GM04503 (cell line): Measurements from ENCODE around the gene CFAP74.

ENCODE experiments used
- DNase-seq: peaks from one replicate; pipeline ENCODE4 v3.0.0-alpha.2; 2012; ENCODE audit warnings: low read depth

CFAP74 gene

GRCh38 chr1:1967879-1968278 is 35.7 kb downstream of the CFAP74 start:
- DNase-seq: no peak

GRCh38 chr1:1967151-1967550 is 36.4 kb downstream of the CFAP74 start:
- no peak for DNase-seq

GRCh38 chr1:1966071-1966740 is 37.4 kb downstream of the CFAP74 start:
- no peak for DNase-seq

- DNase-seq: no peak
Observed at GRCh38 chr1:1965546-1965945, 38.0 kb downstream of the CFAP74 start.

GRCh38 chr1:1964811-1965210 is 38.8 kb downstream of the CFAP74 start:
- no peak for DNase-seq

GRCh38 chr1:1963570-1963969 is 40.0 kb downstream of the CFAP74 start:
- no peak for DNase-seq

- DNase-seq: no peak
Observed at GRCh38 chr1:1962752-1963151, 40.8 kb downstream of the CFAP74 start.

GRCh38 chr1:1960480-1961196 is 42.9 kb downstream of the CFAP74 start:
- no peak for DNase-seq

GRCh38 chr1:1959840-1960479 is 43.6 kb downstream of the CFAP74 start:
- no peak for DNase-seq

GRCh38 chr1:1959459-1959839 is 44.1 kb downstream of the CFAP74 start:
- DNase-seq: no peak

- no peak for DNase-seq
Observed at GRCh38 chr1:1958071-1958541, 45.5 kb downstream of the CFAP74 start.

- no peak for DNase-seq
Observed at GRCh38 chr1:1957533-1957961, 46.0 kb downstream of the CFAP74 start.

GRCh38 chr1:1956586-1957532 is 46.7 kb downstream of the CFAP74 start:
- no peak for DNase-seq

GRCh38 chr1:1956101-1956500 is 47.5 kb downstream of the CFAP74 start:
- no peak for DNase-seq

- no peak for DNase-seq
Observed at GRCh38 chr1:1955621-1956094, 47.9 kb downstream of the CFAP74 start.

GRCh38 chr1:1954831-1955441 is 48.6 kb downstream of the CFAP74 start:
- no peak for DNase-seq

GRCh38 chr1:1954015-1954414 is 49.6 kb downstream of the CFAP74 start:
- DNase-seq: no peak

- DNase-seq: no peak
Observed at GRCh38 chr1:1950940-1951339, 52.6 kb downstream of the CFAP74 start.

GRCh38 chr1:1948783-1949182 is 54.8 kb downstream of the CFAP74 start:
- no peak for DNase-seq

- DNase-seq: no peak
Observed at GRCh38 chr1:1947493-1947892, 56.1 kb downstream of the CFAP74 start.

GRCh38 chr1:1946540-1946939 is 57.0 kb downstream of the CFAP74 start:
- DNase-seq: no peak
